HPDE6-E6E7 (cell line): ENCODE data around the gene PRSS16.

Experiments
- DNase-seq: peaks from one replicate; pipeline ENCODE4 v3.0.0; 2011; ENCODE audit warnings: missing footprints; ENCODE audit errors: extremely low spot score

PRSS16 gene

DNA sequence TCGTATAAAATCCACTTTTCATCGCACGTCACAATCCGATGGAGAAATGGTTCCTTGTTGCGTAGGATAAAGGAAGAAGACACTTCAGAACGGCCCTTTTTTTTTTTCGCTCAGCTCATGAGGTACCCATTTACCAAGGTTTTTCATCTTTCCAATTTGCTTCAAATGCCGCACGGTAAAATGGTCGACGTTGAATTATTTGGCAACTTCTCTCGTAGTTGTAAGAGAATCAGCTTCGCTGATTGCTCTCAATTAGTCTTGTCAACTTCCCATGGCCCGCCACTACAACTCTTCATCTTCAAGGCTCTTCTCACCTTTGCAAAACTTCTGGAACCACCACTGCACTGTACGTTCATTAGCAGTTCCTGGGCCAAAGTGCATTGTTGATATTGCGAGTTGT, 35.8 kb downstream of the PRSS16 start:
- DNase-seq: no peak

DNA sequence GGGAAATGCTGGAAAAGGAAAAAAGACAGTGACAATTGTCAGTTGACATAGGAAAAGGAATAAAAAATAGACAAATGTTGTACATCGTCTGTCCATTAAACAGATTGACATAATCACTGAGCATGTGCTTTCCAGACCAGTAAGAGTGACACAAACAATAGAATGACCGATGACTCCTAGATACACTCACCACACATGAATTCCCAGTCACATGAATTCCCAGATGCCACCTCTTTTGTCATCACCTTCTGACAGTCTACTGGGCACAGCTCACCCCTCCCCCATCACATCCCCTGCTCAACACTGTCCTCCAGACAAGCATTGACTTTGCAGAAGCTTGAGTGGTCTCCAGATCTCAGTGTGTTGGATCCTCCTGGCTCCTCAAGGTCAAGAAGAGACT, 38.6 kb downstream of the PRSS16 start:
- DNase-seq: no peak

DNA sequence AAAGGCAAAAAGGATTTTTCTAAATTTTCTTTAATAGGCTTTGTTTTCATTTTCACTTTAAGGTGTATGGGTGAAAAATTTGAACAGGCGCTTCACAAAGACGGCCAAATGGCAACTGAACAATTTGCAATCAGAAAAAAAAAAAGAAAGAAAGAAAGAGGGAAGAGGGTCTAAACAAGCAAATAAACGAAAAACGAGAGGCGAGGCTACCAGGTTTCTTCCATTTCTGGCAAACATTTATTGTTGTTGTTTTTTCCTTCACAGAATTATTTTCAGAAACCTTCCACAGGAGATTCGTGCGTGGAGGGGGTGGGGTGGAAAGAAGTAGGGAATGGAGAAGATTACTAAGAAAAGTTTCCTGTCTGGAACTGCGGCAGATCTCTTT, 40.2 kb downstream of the PRSS16 start:
- DNase-seq: no peak

- no peak for DNase-seq
Measured at GRCh38 chr6:27288136-27289044, 40.9 kb downstream of the PRSS16 start.

DNA sequence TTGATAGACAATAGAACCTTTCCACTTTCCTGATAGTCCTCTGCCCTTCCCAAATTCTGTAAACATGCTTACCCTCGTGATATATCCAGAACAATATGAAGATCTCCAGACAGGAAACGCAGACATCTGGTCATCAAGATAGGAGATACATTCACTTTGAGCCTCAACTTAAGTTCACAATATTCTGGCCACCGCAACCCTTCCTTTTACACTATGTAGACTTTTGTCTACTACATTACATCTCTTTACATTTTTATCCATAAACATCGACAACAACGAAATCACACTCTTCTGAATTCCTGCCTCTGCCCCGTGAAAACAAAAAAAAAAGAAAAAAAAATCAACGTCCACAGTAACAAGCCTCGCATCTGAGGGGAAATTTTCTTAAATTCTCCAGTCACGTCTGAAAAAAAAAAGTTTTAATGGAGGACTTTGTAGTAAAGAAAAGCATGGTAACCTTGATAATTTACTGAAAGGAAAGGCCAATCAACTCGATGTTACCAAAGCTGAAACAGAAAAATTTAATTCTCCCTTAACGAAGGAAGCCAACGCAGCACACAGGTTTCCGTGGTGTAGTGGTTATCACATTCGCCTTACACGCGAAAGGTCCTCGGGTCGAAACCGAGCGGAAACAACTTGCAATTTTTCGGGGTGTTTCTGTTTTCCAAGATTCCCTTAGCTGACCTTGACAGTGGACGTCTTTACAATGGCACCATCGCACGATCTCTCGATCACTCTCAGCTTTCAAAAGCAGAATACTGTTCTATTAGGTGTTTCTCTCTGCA, 42.8 kb downstream of the PRSS16 start:
- no peak for DNase-seq

GRCh38 chr6:27290850-27291208, 43.3 kb downstream of the PRSS16 start:
- DNase-seq: no peak

DNA sequence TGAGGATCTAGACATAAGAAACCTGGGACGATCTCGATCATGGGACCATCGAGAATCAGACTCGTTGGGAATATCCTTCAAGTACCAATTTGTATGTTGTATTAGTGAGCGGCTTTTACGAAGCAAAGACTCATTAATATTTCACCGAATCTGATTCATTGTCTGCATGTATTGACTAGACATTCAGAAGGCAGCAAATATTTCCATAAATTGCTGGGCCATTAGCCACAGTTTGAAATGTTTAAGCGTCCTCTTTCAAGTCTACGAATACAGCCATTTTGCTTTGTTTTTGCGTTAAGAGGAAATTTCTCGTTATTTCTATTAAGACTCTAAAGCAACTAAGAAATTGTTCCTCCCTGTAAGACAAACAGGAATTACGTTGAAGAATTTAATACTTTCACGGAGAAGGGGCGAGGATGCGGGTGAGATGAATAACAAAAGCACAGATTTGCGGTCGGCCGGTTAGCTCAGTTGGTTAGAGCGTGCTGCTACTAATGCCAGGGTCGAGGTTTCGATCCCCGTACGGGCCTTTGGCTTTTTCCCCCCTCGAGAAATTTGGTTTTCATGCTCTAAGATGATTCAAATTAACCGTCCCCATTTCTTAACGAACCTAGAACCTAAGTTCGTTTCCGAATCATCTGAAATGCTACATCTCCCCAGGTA, 46.1 kb downstream of the PRSS16 start:
- DNase-seq: no peak

- DNase-seq: no peak
Measured at GRCh38 chr6:27294409-27294808, 46.9 kb downstream of the PRSS16 start.

- DNase-seq: no peak
Measured at GRCh38 chr6:27295301-27296079, 48.0 kb downstream of the PRSS16 start.

DNA sequence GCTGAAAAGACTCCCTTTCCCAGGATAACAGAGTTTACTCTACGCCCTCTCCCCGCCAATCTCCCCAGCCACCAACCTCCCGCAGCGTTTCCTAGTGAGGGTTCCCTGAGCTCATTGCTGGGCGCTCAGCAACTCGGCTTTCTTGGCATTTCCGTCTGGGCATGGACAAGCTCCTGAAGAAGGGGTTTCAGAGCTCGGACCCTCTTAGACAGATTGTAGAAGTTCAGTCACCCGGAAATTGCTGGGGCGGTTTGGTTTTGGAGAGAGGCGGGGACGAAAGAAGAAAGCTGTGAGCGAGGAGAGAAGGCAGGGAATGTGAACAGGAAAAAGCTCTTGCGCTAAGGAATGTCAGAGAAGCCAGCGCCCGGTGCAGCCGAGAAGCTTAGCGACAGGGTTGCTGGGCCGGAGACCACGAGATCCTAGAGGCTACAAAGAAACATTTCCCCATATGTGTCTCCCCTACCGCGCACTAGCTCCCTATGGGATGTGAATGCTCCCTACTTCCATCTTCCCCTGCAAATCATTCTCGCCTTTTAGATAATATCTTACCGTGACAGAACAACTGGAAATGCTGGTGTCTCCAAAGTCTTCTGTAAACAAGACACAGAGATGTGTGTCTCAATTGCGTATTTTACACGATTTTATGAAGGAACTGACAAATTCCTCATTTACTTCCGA, 48.7 kb downstream of the PRSS16 start:
- DNase-seq: no peak

DNA sequence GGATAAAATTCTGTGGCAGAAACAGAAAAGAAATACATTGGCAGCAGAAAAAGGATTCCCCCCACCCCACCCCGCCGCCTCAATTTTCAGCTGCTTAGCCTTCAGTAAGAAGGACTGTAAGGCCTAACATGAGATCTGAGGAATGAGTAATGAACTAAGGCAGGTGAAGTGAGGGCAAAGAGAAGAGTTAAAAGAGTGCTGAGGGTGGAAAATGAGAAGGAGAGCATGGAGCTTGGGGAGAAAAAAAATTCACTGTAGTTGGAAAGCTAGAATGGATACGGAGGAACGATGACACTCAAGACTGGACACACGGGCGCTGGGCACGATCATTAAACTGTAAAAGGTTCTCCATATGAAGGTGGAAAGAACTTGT, 50.0 kb downstream of the PRSS16 start:
- DNase-seq: no peak

DNA sequence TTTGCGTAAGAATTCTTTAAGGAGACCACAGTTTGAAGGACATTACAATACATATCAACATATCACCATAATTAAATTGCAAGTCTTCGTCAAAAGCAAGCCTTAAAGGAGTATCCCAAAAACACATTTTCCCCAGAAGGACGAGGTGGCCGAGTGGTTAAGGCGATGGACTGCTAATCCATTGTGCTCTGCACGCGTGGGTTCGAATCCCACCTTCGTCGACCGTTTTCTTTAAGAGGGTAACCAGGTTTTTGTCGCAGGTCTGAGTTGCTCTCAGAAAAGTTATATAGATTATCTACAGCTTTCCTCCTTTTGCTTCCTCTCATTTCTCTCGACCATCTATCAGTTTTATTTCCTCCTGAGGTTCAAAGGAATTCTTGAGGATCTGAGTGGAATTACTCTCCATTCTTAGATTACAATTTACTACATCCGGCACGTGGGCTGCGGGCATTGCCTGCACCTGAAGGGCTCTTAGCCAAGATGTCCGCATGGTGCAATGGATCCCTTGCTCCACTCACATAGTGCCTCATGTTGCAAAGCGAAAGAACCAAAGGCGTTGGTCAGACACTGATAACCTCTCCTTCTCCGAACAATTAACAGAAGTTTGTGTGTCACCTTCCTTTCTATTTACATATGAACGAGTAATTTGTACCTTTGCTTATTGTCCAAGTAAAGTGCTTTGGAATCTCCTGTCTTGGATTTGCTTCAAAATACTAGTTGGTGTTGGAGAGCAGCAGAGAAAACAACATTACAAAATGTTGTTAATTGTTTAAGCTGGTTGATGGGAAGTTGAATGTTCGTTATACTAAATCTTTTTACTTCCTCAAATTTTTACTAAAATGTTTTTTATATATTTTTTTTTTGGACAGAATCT, 50.6 kb downstream of the PRSS16 start:
- no peak for DNase-seq

DNA sequence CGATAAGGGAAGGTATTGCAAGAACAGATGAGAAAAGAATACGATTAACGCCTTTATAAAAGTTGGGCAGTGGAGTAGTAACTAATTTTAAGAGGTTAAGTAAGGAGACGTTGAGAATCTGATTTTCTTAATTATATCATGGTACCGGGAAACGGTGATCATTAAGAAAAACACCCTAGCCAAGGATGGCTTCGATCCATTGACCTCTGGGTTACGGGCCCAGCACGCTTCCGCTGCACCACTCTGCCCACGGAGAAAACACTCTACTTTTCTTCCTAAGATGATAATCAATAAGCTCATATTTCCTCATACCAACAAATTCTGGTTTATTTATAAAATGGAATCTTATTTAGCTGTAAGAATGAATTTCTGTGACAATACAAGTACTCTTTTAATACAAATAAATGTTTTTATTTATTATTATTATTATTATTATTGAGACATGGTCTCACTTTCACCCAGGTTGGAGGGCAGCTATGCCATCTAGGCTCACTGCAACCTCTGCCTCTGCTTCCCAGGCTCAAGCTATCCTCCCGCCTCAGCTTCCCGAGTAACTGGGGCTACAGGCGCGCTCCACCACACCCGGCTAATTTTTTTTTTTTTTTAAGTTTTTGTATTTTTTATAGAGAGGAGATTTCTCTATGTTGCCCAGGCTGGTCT, 56.2 kb downstream of the PRSS16 start:
- no peak for DNase-seq
